Right cardiac atrium (tissue), 5 donors: Measurements from ENCODE around the gene NOP9. TPM values are rescaled to one million over a fixed set of nuclear protein-coding genes. Genes with fewer than 3 reads are reported as not detected.

Source experiments
- polyA plus RNA-seq: library from polyadenylated mRNA; stranded (reverse); fragments of 200-250 nt; gene quantifications from one replicate; pipeline ENCODE4 v1.2.3, GENCODE V29; 2013
- total RNA-seq, 4 donors: library from RNA; stranded (reverse); fragmentation: NEBNext Ultra II Directional; extraction: Animal tissue kit (Norgen Biotek cat#: 25700); gene quantifications; one replicate each; pipeline ENCODE4 v1.2.1, GENCODE V29; 2021
- donor health status: healthy with polysubstance abuse.
- donor health status: DM: no; HTN: yes; CAD: no.
- donor health status: DM: no; HTN: no; CAD: no.
- donor health status: DM: no; HTN: yes; CAD: no; lungs with severe emphysema.
- donor health status: DM: yes; HTN: yes; CAD: no.

NOP9 gene
- total and polyA plus RNA-seq, 5 donors, result 9.6 to 20.3 (median 19.4) TPM

Other genes with a start within 250 kb of the NOP9 start
Only the 30 nearest of the 34 such genes appear.
- gene DCAF11, start 185.1 kb upstream of the NOP9 start, total RNA-seq, result 10 to 100 TPM; 50.6 to 70.7 (median 62.6) TPM
- 33.1 TPM for gene DCAF11, start 185.1 kb upstream of the NOP9 start, polyA plus RNA-seq
- 1 to 10 TPM in 3 of 4 donors, under 1 TPM in 1; 0.79 to 2.9 (median 2.4) TPM for gene NRL, start 184.9 kb upstream of the NOP9 start, total RNA-seq
- 2.6 TPM for gene NRL, start 184.9 kb upstream of the NOP9 start, polyA plus RNA-seq
- gene FITM1, start 169.2 kb upstream of the NOP9 start, total RNA-seq, result 100 to 1,000 TPM in 3 of 4 donors, 10 to 100 TPM in 1; 87.4 to 178 (median 134) TPM
- gene FITM1, start 169.2 kb upstream of the NOP9 start, polyA plus RNA-seq, result 224 TPM
- 100 to 1,000 TPM in 3 of 4 donors, 10 to 100 TPM in 1; 99.8 to 112 (median 103) TPM for gene PSME1, start 163.7 kb upstream of the NOP9 start, total RNA-seq
- gene PSME1, start 163.7 kb upstream of the NOP9 start, polyA plus RNA-seq, result 141 TPM
- 10 to 100 TPM; 17.2 to 18.9 (median 18.1) TPM for gene EMC9, start 158.3 kb upstream of the NOP9 start, total RNA-seq
- 21.2 TPM for gene EMC9, start 158.3 kb upstream of the NOP9 start, polyA plus RNA-seq
- 10 to 100 TPM; 62.7 to 90.6 (median 67.6) TPM for gene PSME2, start 153.2 kb upstream of the NOP9 start, total RNA-seq
- gene PSME2, start 153.2 kb upstream of the NOP9 start, polyA plus RNA-seq, result 102 TPM
- 10 to 100 TPM; 29.2 to 48.4 (median 42.6) TPM for gene RNF31, start 152.4 kb upstream of the NOP9 start, total RNA-seq
- gene RNF31, start 152.4 kb upstream of the NOP9 start, polyA plus RNA-seq, result 27.6 TPM
- gene IRF9, start 138.6 kb upstream of the NOP9 start, total RNA-seq, result 100 to 1,000 TPM in 1 of 4 donors, 10 to 100 TPM in 3; 47.5 to 103 (median 59.0) TPM
- gene IRF9, start 138.6 kb upstream of the NOP9 start, polyA plus RNA-seq, result 44.5 TPM
- gene REC8, start 127.8 kb upstream of the NOP9 start, total RNA-seq, result 1 to 10 TPM; 1.9 to 5.8 (median 3.2) TPM
- gene REC8, start 127.8 kb upstream of the NOP9 start, polyA plus RNA-seq, result 4.1 TPM
- gene IPO4, start 111.0 kb upstream of the NOP9 start, total RNA-seq, result 10 to 100 TPM; 10.2 to 22.5 (median 12.1) TPM
- 4.1 TPM for gene IPO4, start 111.0 kb upstream of the NOP9 start, polyA plus RNA-seq
- 10 to 100 TPM; 26.4 to 37.6 (median 30.4) TPM for gene TM9SF1, start 104.4 kb upstream of the NOP9 start, total RNA-seq
- 14.8 TPM for gene TM9SF1, start 104.4 kb upstream of the NOP9 start, polyA plus RNA-seq
- gene TSSK4, start 94.2 kb upstream of the NOP9 start, total RNA-seq, result under 1 TPM in 2 of 4 donors, not detected in 2; 0.18 to 0.37 TPM
- gene TSSK4, start 94.2 kb upstream of the NOP9 start, polyA plus RNA-seq, result not detected
- gene CHMP4A, start 86.4 kb upstream of the NOP9 start, total RNA-seq, result 10 to 100 TPM; 35.2 to 49.3 (median 39.5) TPM
- gene CHMP4A, start 86.4 kb upstream of the NOP9 start, polyA plus RNA-seq, result 56.3 TPM
- 10 to 100 TPM; 15.7 to 21.8 (median 18.8) TPM for gene MDP1, start 83.8 kb upstream of the NOP9 start, total RNA-seq
- 26.8 TPM for gene MDP1, start 83.8 kb upstream of the NOP9 start, polyA plus RNA-seq
- gene NEDD8, start 67.5 kb upstream of the NOP9 start, total RNA-seq, result 100 to 1,000 TPM; 167 to 190 (median 183) TPM
- 302 TPM for gene NEDD8, start 67.5 kb upstream of the NOP9 start, polyA plus RNA-seq
- gene GMPR2, start 66.9 kb upstream of the NOP9 start, total RNA-seq, result 10 to 100 TPM; 32.4 to 45.4 (median 34.6) TPM
- 30.3 TPM for gene GMPR2, start 66.9 kb upstream of the NOP9 start, polyA plus RNA-seq
- 10 to 100 TPM; 38.9 to 45.9 (median 45.3) TPM for gene TINF2, start 57.2 kb upstream of the NOP9 start, total RNA-seq
- gene TINF2, start 57.2 kb upstream of the NOP9 start, polyA plus RNA-seq, result 23.0 TPM
- gene TGM1, start 36.7 kb upstream of the NOP9 start, total RNA-seq, result 1 to 10 TPM in 1 of 4 donors, under 1 TPM in 3; 0.36 to 2.0 (median 0.58) TPM
- 0.16 TPM for gene TGM1, start 36.7 kb upstream of the NOP9 start, polyA plus RNA-seq
- 10 to 100 TPM; 18.1 to 21.4 (median 20.8) TPM for gene RABGGTA, start 28.3 kb upstream of the NOP9 start, total RNA-seq
- gene RABGGTA, start 28.3 kb upstream of the NOP9 start, polyA plus RNA-seq, result 20.7 TPM
- 10 to 100 TPM in 2 of 4 donors, 1 to 10 TPM in 2; 5.9 to 12.0 (median 10.4) TPM for gene DHRS1, start 70 bp upstream of the NOP9 start, total RNA-seq
- gene DHRS1, start 70 bp upstream of the NOP9 start, polyA plus RNA-seq, result 7.2 TPM
- 1 to 10 TPM; 5.8 to 8.5 (median 6.9) TPM for gene CIDEB, start 8.1 kb downstream of the NOP9 start, total RNA-seq
- 3.6 TPM for gene CIDEB, start 8.1 kb downstream of the NOP9 start, polyA plus RNA-seq
- gene LTB4R2, start 10.3 kb downstream of the NOP9 start, total RNA-seq, result 1 to 10 TPM; 1.2 to 2.1 (median 1.4) TPM
- 0.66 TPM for gene LTB4R2, start 10.3 kb downstream of the NOP9 start, polyA plus RNA-seq
- gene LTB4R, start 11.7 kb downstream of the NOP9 start, total RNA-seq, result 1 to 10 TPM; 2.2 to 3.1 (median 2.4) TPM
- gene LTB4R, start 11.7 kb downstream of the NOP9 start, polyA plus RNA-seq, result 1.6 TPM
- 10 to 100 TPM; 24.1 to 45.3 (median 32.8) TPM for gene ADCY4, start 35.2 kb downstream of the NOP9 start, total RNA-seq
- 33.4 TPM for gene ADCY4, start 35.2 kb downstream of the NOP9 start, polyA plus RNA-seq
- gene RIPK3, start 40.1 kb downstream of the NOP9 start, total RNA-seq, result 1 to 10 TPM; 2.9 to 7.0 (median 6.4) TPM
- gene RIPK3, start 40.1 kb downstream of the NOP9 start, polyA plus RNA-seq, result 3.8 TPM
- 10 to 100 TPM; 15.7 to 40.0 (median 31.0) TPM for gene NFATC4, start 68.3 kb downstream of the NOP9 start, total RNA-seq
- 25.8 TPM for gene NFATC4, start 68.3 kb downstream of the NOP9 start, polyA plus RNA-seq
- gene NYNRIN, start 99.2 kb downstream of the NOP9 start, total RNA-seq, result 10 to 100 TPM in 2 of 4 donors, 1 to 10 TPM in 2; 9.3 to 12.0 (median 10.5) TPM
- gene NYNRIN, start 99.2 kb downstream of the NOP9 start, polyA plus RNA-seq, result 5.1 TPM
- gene CBLN3, start 129.8 kb downstream of the NOP9 start, total RNA-seq, result 1 to 10 TPM; 1.6 to 3.1 (median 2.7) TPM
- gene CBLN3, start 129.8 kb downstream of the NOP9 start, polyA plus RNA-seq, result 1.3 TPM
- gene KHNYN, start 130.1 kb downstream of the NOP9 start, total RNA-seq, result 10 to 100 TPM; 23.4 to 27.7 (median 26.0) TPM
- 19.1 TPM for gene KHNYN, start 130.1 kb downstream of the NOP9 start, polyA plus RNA-seq
- 100 to 1,000 TPM in 1 of 4 donors, 10 to 100 TPM in 3; 74.6 to 101 (median 94.4) TPM for gene SDR39U1, start 142.9 kb downstream of the NOP9 start, total RNA-seq
- 128 TPM for gene SDR39U1, start 142.9 kb downstream of the NOP9 start, polyA plus RNA-seq